Measurements from ENCODE around the gene LRWD1.
"Not testable (repeated sequence)": the region's sequence is repeated elsewhere in the genome, so short reads cannot be mapped to it uniquely, and the experiment has no call there.

LRWD1 gene

DNA sequence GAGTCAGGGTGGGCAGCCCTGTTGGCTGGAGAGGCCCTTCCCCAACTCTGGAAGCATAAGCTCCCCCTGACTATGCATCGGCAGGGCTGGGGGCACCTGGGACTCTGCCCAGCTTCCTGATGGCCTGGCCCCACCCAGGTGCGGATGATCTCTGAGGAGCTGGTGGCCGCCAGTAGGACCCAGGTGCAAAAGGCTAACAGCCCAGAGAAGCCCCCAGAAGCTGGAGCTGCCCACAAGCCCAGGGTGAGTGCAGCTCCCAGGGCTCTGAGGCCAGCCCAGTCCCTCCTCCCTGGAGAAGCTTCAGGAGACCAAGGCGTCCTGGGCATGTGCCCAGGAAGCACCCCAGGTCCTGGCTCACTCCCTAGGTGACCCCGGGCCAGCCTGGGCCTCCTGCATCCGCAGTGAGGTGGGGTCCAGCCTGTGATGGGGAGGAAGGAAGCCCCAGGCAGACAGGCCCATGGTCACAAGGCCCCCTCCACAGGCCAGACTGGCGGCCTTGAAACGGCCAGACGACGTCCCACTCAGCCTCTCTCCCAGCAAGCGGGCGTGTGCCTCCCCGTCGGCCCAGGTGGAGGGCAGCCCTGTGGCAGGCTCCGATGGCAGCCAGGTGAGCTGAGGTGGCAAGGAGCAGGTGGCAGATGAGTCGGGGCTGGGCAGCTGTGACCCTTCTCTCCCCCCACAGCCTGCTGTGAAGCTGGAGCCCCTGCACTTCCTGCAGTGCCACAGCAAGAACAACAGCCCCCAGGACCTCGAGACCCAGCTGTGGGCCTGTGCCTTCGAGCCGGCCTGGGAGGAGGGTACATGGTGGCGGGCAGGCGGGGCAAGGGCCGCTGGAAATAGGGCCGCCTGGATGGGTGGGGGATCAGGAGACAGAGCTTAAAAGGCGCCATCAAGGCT is 3.0 kb downstream of the LRWD1 start:
- Histone ChIP-seq H3K4me3 (ENCODE audit: low read depth in 1 of 2, low read length in 2 of 2) (no peak overlapping the region), H3K9me3 (ENCODE audit: control insufficient read depth in 1 of 2, low read length in 2 of 2) (no peaks in the 10 kb centered on the region), H3K9ac (ENCODE audit: low read depth in 1 of 2, low read length in 2 of 2) (no peak overlapping the region), H3K27ac (ENCODE audit: low read depth, low read length) (no peak overlapping the region), H3K36me3 (ENCODE audit: control insufficient read depth in 1 of 2, insufficient read depth in 2 of 2, low read length in 2 of 2) (peaks cover 0 to 12% of the 10 kb centered on the region in 2 donors), H3K4me1 (ENCODE audit: control insufficient read depth in 1 of 2, insufficient read depth in 2 of 2, low read length in 2 of 2) (peaks cover 19 to 26% of the 10 kb centered on the region in 2 donors), H3K27me3 (ENCODE audit: control insufficient read depth in 1 of 2, insufficient read depth in 2 of 2, low read length in 2 of 2) (no peaks in the 10 kb centered on the region)

DNA sequence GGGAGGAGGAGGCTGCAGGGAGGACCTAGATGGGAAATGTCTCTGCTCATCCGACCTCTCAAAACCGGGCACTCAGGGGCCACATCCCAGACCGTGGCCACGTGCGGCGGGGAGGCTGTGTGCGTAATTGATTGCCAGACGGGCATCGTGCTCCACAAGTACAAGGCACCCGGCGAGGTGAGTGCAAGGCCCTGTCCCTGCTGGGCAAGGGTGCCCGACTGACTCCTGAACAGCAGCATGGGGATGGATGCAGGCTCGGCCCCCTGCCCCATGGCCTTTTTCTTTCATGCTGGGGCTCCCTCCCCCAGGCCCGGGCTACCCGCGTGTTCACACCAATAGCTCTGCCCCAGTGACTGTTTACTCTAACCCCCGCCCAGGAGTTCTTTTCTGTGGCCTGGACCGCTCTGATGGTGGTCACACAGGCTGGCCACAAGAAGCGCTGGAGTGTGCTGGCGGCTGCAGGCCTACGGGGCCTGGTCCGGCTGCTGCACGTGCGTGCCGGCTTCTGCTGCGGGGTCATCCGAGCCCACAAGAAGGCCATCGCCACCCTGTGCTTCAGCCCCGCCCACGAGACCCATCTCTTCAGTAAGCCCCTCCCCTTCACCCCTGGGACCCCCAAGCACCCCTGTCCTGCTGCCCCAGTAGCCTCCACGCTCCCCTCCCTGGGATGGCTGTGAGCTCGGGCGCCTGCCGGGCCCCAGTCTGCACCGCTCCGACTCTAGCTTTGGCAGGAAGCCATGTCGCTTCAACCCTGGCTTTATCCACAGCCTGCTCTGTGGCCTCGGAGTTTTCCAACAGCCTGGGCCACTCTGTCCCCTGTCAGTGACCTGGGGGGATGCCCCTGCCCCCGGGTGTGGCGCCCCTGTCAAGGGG is 3.9 kb downstream of the LRWD1 start:
- H3K27me3 ChIP-seq (ENCODE audit: control insufficient read depth in 1 of 2, insufficient read depth in 2 of 2, low read length in 2 of 2): no peaks in the 10 kb centered on the region
- no peak overlapping the region for H3K4me3 ChIP-seq (ENCODE audit: low read depth in 1 of 2, low read length in 2 of 2)
- no peaks in the 10 kb centered on the region for H3K9me3 ChIP-seq (ENCODE audit: control insufficient read depth in 1 of 2, low read length in 2 of 2)
- no peak overlapping the region for H3K9ac ChIP-seq (ENCODE audit: low read depth in 1 of 2, low read length in 2 of 2)
- H3K27ac ChIP-seq (ENCODE audit: low read depth, low read length): no peak overlapping the region
- H3K36me3 ChIP-seq (ENCODE audit: control insufficient read depth in 1 of 2, insufficient read depth in 2 of 2, low read length in 2 of 2): peaks cover 0 to 20% of the 10 kb centered on the region in 2 donors
- peaks cover 18 to 23% of the 10 kb centered on the region in 2 donors for H3K4me1 ChIP-seq (ENCODE audit: control insufficient read depth in 1 of 2, insufficient read depth in 2 of 2, low read length in 2 of 2)

- Histone ChIP-seq H3K27me3 (ENCODE audit: control insufficient read depth in 1 of 2, insufficient read depth in 2 of 2, low read length in 2 of 2) (no peaks in the 10 kb centered on the region), H3K9ac (ENCODE audit: low read depth in 1 of 2, low read length in 2 of 2) (no peak overlapping the region), H3K4me1 (ENCODE audit: control insufficient read depth in 1 of 2, insufficient read depth in 2 of 2, low read length in 2 of 2) (peaks cover 15 to 17% of the 10 kb centered on the region in 2 donors), H3K36me3 (ENCODE audit: control insufficient read depth in 1 of 2, insufficient read depth in 2 of 2, low read length in 2 of 2) (peaks cover 0 to 20% of the 10 kb centered on the region in 2 donors), H3K27ac (ENCODE audit: low read depth, low read length) (no peak overlapping the region), H3K9me3 (ENCODE audit: control insufficient read depth in 1 of 2, low read length in 2 of 2) (no peaks in the 10 kb centered on the region), H3K4me3 (ENCODE audit: low read depth in 1 of 2, low read length in 2 of 2) (no peak overlapping the region)
Observed at GRCh38 chr7:102469351-102469971, 4.7 kb downstream of the LRWD1 start.

DNA sequence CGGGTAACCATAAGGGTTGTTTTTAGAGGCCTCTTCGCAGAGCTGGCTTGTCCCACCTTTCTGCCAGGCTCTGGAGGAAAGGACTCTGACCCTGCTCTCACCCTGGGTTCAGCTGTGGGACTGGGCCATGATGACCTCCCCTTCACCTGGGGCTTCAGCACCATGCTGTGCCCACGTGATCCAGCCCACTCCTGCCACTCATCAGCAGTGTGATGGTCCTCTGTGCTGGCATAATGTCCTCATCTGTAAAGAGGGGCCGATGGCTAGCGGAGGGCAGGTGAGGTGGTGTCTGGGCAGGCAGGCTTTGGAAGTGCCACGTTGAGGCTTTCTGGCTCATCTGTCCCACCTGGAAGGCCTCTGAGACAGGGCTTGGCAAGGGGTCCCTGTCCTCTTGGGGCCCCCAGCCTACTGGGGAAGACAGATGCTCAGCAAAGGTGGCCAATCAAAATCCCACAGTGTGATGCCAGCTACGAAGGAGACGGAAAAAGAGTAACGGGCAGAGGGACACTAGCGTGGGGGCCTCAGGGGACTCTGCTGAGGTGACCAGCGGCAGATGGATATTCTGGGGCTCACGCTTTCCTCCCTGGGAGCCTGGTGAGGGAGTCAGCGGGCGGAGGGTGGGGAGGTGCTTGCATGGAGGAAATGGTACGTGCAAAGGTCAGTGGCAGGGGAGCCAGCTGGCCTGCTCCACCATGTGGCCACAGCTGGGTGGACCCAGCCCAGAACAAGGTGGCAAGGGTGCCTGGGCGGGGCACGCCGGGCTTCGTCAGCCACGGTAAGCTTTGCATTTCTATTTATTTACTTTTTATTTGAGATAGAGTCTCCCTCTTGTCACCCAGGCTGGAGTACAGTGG is 5.4 kb downstream of the LRWD1 start:
- peaks cover 15 to 17% of the 10 kb centered on the region in 2 donors for H3K4me1 ChIP-seq (ENCODE audit: control insufficient read depth in 1 of 2, insufficient read depth in 2 of 2, low read length in 2 of 2)
- H3K4me3 ChIP-seq (ENCODE audit: low read depth in 1 of 2, low read length in 2 of 2): peak overlapping the region in 1 of 2 donors; percentile 45
- H3K36me3 ChIP-seq (ENCODE audit: control insufficient read depth in 1 of 2, insufficient read depth in 2 of 2, low read length in 2 of 2): peaks cover 0 to 20% of the 10 kb centered on the region in 2 donors
- no peak overlapping the region for H3K9ac ChIP-seq (ENCODE audit: low read depth in 1 of 2, low read length in 2 of 2)
- no peaks in the 10 kb centered on the region for H3K27me3 ChIP-seq (ENCODE audit: control insufficient read depth in 1 of 2, insufficient read depth in 2 of 2, low read length in 2 of 2)
- H3K27ac ChIP-seq (ENCODE audit: low read depth, low read length): no peak overlapping the region
- H3K9me3 ChIP-seq (ENCODE audit: control insufficient read depth in 1 of 2, low read length in 2 of 2): no peaks in the 10 kb centered on the region

DNA sequence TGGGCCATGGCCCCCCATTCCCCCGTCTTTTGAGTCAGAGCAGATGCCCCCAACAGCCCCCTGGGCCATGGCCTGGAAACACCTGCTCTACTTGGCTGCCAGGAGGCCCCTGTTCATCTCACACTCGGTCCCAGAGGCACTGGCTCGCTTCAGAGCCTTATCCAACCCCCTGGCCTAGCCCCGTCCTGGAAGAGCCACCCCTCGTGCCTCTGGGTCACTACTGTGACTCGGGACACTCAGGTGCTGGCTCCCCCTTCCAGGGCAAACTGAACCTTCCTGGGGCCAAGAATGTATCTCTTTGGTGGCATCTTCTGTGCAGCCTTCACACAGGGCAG is 7.0 kb downstream of the LRWD1 start:
- Histone ChIP-seq H3K36me3 (ENCODE audit: control insufficient read depth in 1 of 2, insufficient read depth in 2 of 2, low read length in 2 of 2) (peaks cover 0 to 20% of the 10 kb centered on the region in 2 donors), H3K9me3 (ENCODE audit: control insufficient read depth in 1 of 2, low read length in 2 of 2) (no peaks in the 10 kb centered on the region)

DNA sequence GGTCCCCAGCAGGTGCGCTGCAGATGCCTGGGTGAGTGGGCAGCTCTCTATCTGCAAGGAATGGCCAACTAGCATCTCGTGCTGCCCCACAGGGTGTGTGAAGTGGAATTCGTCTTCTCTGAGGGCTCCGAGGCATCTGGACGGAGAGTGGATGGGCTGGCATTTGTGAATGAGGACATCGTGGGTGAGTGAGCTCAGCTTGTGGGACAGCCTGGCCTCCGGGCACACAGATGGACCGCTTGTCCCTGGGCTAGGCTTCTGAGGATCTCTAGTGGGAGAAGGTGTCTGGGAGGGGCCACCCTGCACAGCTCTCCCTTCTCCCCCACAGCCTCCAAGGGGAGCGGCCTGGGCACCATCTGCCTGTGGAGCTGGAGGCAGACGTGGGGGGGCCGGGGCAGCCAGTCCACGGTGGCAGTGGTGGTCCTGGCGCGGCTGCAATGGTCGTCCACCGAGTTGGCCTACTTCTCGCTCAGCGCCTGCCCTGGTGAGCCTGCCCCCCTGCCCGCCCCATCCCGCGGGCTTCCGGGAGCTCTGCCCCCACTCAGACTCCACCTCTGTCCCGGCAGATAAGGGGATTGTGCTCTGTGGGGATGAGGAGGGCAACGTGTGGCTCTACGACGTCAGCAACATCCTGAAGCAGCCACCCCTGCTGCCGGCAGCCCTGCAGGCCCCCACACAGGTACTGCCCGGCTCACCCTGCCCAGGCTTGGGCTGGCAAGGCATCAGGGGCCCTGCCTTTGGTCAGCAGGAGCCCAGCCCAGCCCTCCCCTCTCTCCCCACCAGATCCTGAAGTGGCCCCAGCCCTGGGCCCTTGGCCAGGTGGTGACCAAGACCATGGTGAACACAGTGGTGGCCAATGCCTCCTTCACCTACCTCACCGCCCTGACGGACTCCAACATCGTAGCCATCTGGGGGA is 7.6 kb downstream of the LRWD1 start:
- Histone ChIP-seq H3K9ac (ENCODE audit: low read depth in 1 of 2, low read length in 2 of 2) (no peak overlapping the region), H3K9me3 (ENCODE audit: control insufficient read depth in 1 of 2, low read length in 2 of 2) (no peaks in the 10 kb centered on the region), H3K27ac (ENCODE audit: low read depth, low read length) (no peak overlapping the region), H3K4me1 (ENCODE audit: control insufficient read depth in 1 of 2, insufficient read depth in 2 of 2, low read length in 2 of 2) (peaks cover 9 to 10% of the 10 kb centered on the region in 2 donors), H3K36me3 (ENCODE audit: control insufficient read depth in 1 of 2, insufficient read depth in 2 of 2, low read length in 2 of 2) (peaks cover 0 to 20% of the 10 kb centered on the region in 2 donors), H3K4me3 (ENCODE audit: low read depth in 1 of 2, low read length in 2 of 2) (no peak overlapping the region), H3K27me3 (ENCODE audit: control insufficient read depth in 1 of 2, insufficient read depth in 2 of 2, low read length in 2 of 2) (no peaks in the 10 kb centered on the region)

More for the DNA sequence above, 7.0 kb downstream of the LRWD1 start:
- no peak overlapping the region for H3K4me3 ChIP-seq (ENCODE audit: low read depth in 1 of 2, low read length in 2 of 2)
- H3K27me3 ChIP-seq (ENCODE audit: control insufficient read depth in 1 of 2, insufficient read depth in 2 of 2, low read length in 2 of 2): no peaks in the 10 kb centered on the region
- H3K9ac ChIP-seq (ENCODE audit: low read depth in 1 of 2, low read length in 2 of 2): no peak overlapping the region
- H3K27ac ChIP-seq (ENCODE audit: low read depth, low read length): no peak overlapping the region
- peaks cover 9 to 10% of the 10 kb centered on the region in 2 donors for H3K4me1 ChIP-seq (ENCODE audit: control insufficient read depth in 1 of 2, insufficient read depth in 2 of 2, low read length in 2 of 2)

- no peaks in the 10 kb centered on the region for H3K27me3 ChIP-seq (ENCODE audit: control insufficient read depth in 1 of 2, insufficient read depth in 2 of 2, low read length in 2 of 2)
- H3K9ac ChIP-seq (ENCODE audit: low read depth in 1 of 2, low read length in 2 of 2): no peak overlapping the region
- H3K27ac ChIP-seq (ENCODE audit: low read depth, low read length): no peak overlapping the region
- H3K4me3 ChIP-seq (ENCODE audit: low read depth in 1 of 2, low read length in 2 of 2): no peak overlapping the region
- no peaks in the 10 kb centered on the region for H3K9me3 ChIP-seq (ENCODE audit: control insufficient read depth in 1 of 2, low read length in 2 of 2)
- peaks cover 0 to 17% of the 10 kb centered on the region in 2 donors for H3K36me3 ChIP-seq (ENCODE audit: control insufficient read depth in 1 of 2, insufficient read depth in 2 of 2, low read length in 2 of 2)
- H3K4me1 ChIP-seq (ENCODE audit: control insufficient read depth in 1 of 2, insufficient read depth in 2 of 2, low read length in 2 of 2): peaks cover 9 to 10% of the 10 kb centered on the region in 2 donors
Observed at GRCh38 chr7:102473271-102473991, 8.6 kb downstream of the LRWD1 start.

- H3K4me1 ChIP-seq (ENCODE audit: control insufficient read depth in 1 of 2, insufficient read depth in 2 of 2, low read length in 2 of 2); H3K27ac ChIP-seq (ENCODE audit: low read depth, low read length); H3K27me3 ChIP-seq (ENCODE audit: control insufficient read depth in 1 of 2, insufficient read depth in 2 of 2, low read length in 2 of 2); H3K9ac ChIP-seq (ENCODE audit: low read depth in 1 of 2, low read length in 2 of 2); H3K9me3 ChIP-seq (ENCODE audit: control insufficient read depth in 1 of 2, low read length in 2 of 2); H3K4me3 ChIP-seq (ENCODE audit: low read depth in 1 of 2, low read length in 2 of 2): not testable (repeated sequence)
- peaks cover 0 to 17% of the 10 kb centered on the region in 2 donors for H3K36me3 ChIP-seq (ENCODE audit: control insufficient read depth in 1 of 2, insufficient read depth in 2 of 2, low read length in 2 of 2)
Observed at GRCh38 chr7:102474116-102474515, 9.3 kb downstream of the LRWD1 start.
